Testis (tissue), 3 donors: Measurements from ENCODE around the gene CTBP1. TPM values are rescaled to one million over a fixed set of nuclear protein-coding genes. Genes with fewer than 3 reads are reported as not detected.

Experiments used
- DNase-seq: peaks from one replicate; pipeline ENCODE4 v3.0.0-alpha.2; 2019
- H3K27ac ChIP-seq, 2 donors: fragments of 200-600 bp; sonication (generic); one replicate each; pipeline ENCODE4 v1.5.1; 2019
- H3K27me3 ChIP-seq: fragments of 200-600 bp; sonication (generic); one replicate; pipeline ENCODE4 v1.5.1; 2019
- H3K36me3 ChIP-seq: fragments of 200-600 bp; sonication (generic); one replicate; pipeline ENCODE4 v1.5.1; 2017; ENCODE audit warnings: low read depth; ENCODE audit errors: missing control alignments
- H3K4me1 ChIP-seq: fragments of 200-600 bp; sonication (generic); one replicate; pipeline ENCODE4 v1.5.1; 2019
- H3K4me3 ChIP-seq, 2 donors: fragments of 200-600 bp; sonication (generic); one replicate each; pipeline ENCODE4 v1.5.1; 2017 to 2019
- H3K9me3 ChIP-seq: fragments of 200-600 bp; sonication (generic); one replicate; pipeline ENCODE4 v1.5.1; 2017
- POLR2A ChIP-seq: fragments of 450-650 bp; IDR thresholded peaks from one replicate; pipeline ENCODE4 v1.6.1; 2017; ENCODE audit warnings: antibody characterized with exemption, mild to moderate bottlenecking, moderate library complexity
- WGBS, 2 donors: methylation state at CpG; one replicate each; pipeline ENCODE4 v1.1.5; 2018; 5-methylcytosine and 5-hydroxymethylcytosine counted together
- intact Hi-C: fragments of 100-400 bp; cut with DNase I; formaldehyde crosslinking; loops from one replicate; pipeline ENCODE4 v1.15.1; 2023; ENCODE audit warnings: low total_unique reads
- polyA plus RNA-seq: library from polyadenylated mRNA; stranded (reverse); fragments of 350-450 nt; fragmentation: Illumina TruSeq; extraction: RNeasy Lipid Tissue Mini Kit (QIAGEN cat#74804); gene quantifications from one replicate; pipeline ENCODE4 v1.2.3, GENCODE V29; 2014; ENCODE audit warnings: low read depth, low replicate concordance; ENCODE audit not compliant: insufficient read depth
- total RNA-seq, 2 donors: library from RNA; depleted of rRNA; stranded (reverse); fragments of >200 nt; gene quantifications; one replicate each; pipeline ENCODE4 v1.2.3, GENCODE V29; 2016
- TF ChIP-seq, protein P1 (sequence below), 3 experiments: fragments of 450-650 bp in 2 of 3; fragments of 200-600 bp in 1 of 3; sonication (generic) in 1 of 3; IDR thresholded peaks; one replicate each; pipeline ENCODE4 v1.5.1; 2016 to 2019; ENCODE audit warnings: antibody characterized with exemption in 3 of 3, mild to moderate bottlenecking in 2 of 3, moderate library complexity in 1 of 3

CTBP1 gene
- total and polyA plus RNA-seq, 3 donors from 2014 or later, result 72.6 to 245 (median 240) TPM

DNA sequence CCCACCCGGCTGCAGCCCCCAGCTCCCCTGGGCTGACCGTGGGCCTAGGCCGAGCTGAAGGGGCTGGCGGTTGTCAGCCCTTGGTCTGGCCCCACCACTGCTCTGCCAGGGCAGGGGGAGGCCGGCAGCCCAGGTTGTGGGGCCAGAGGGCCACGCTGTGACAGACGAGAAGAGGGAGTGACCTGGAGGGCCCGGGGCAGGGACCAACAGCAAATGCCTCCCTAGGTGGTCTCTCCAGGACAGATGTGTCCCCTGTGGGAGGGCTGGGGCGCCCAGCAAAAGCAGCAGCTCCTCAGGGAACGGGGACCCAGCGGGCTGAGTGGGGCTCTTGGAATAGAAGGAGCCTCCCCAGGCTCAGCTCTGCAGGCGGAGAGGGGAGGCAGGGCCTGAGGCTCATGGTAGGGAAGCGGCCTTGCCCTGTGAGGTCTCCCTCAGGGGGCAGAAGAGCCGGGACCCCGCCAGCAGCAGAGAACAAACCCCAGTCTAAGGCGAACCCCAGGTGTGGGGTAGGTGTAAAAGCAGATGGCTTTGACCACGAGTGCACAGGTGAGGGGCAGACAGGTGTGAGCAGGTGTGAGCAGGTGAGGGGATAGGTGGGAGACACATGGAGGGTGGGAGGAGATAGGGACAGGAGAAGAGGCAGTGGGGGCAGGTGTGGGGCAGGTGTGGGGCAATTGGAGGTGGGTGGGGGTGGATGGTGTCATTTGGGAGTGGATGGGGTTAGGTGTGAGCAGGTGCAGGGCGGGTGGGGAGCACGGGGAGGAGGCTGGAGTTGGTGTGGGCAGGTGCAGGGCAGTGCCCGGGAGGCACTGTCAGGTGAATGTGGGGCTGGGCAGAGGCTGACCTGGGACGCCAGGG lies 42.4 kb downstream of the CTBP1 start:
- Histone ChIP-seq H3K4me1 (peaks cover 39% of the 10 kb centered on the region), H3K36me3 (no peaks in the 10 kb centered on the region), H3K27me3 (no peaks in the 10 kb centered on the region), H3K27ac (no peak overlapping the region), H3K9me3 (no peaks in the 10 kb centered on the region), H3K4me3 (no peak overlapping the region)
- 90 to 96% methylated on average over 15 to 17 of the region's 21 CpGs for WGBS, 2 donors
- TF ChIP-seq POLR2A, result no peak
- TF ChIP-seq, protein P1, sequence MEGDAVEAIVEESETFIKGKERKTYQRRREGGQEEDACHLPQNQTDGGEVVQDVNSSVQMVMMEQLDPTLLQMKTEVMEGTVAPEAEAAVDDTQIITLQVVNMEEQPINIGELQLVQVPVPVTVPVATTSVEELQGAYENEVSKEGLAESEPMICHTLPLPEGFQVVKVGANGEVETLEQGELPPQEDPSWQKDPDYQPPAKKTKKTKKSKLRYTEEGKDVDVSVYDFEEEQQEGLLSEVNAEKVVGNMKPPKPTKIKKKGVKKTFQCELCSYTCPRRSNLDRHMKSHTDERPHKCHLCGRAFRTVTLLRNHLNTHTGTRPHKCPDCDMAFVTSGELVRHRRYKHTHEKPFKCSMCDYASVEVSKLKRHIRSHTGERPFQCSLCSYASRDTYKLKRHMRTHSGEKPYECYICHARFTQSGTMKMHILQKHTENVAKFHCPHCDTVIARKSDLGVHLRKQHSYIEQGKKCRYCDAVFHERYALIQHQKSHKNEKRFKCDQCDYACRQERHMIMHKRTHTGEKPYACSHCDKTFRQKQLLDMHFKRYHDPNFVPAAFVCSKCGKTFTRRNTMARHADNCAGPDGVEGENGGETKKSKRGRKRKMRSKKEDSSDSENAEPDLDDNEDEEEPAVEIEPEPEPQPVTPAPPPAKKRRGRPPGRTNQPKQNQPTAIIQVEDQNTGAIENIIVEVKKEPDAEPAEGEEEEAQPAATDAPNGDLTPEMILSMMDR (IDR thresholded peaks at IDR 0.05), result no peak
- intact Hi-C loops, result no loop called here
- no peak for DNase-seq

DNA sequence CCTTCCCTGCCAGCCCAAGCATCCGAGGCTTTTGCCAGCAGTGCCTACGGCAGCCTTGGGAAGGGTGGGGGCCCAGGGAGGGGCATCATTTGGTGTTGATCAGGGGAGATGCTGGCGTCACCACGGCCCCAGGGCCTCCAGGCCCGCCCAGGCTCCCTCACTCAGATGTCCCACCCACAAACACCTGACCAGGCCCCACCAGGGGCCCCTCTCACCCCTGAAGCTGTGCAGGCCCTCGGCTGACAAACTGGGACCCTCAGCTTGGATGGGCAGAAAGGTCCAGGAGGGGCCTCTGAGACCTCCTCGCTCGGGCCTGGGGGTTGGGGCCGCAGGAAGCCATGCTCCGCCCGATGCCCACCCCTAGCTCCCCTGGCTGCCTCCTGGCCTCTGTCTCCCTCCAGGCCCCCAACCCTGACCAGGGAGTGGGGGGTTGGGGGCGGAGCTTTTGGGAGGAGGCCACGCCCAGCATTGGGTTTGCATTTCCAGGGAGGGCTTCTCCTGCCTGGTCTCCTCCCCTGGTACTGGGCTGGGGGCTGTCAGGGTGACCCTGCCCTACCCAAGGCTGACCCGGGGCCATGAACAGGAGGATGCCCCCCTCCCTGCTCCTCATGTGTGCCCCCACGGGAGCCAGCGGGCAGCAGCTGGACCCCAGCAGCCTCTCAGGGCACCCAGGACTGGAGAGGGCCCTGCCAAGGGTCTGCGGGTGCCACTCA lies 43.2 kb downstream of the CTBP1 start:
- no peaks in the 10 kb centered on the region for H3K27me3 ChIP-seq
- TF ChIP-seq, protein P1 (IDR thresholded peaks at IDR 0.05), result no peak
- no peak for TF ChIP-seq POLR2A
- no peak overlapping the region for H3K4me3 ChIP-seq
- intact Hi-C loops, result no loop called here
- no peak for DNase-seq
- H3K9me3 ChIP-seq, result no peaks in the 10 kb centered on the region
- no peaks in the 10 kb centered on the region for H3K36me3 ChIP-seq
- 89 to 100% methylated on average over 3 to 12 of the region's 17 CpGs for WGBS, 2 donors
- peaks cover 34% of the 10 kb centered on the region for H3K4me1 ChIP-seq
- no peak overlapping the region for H3K27ac ChIP-seq

DNA sequence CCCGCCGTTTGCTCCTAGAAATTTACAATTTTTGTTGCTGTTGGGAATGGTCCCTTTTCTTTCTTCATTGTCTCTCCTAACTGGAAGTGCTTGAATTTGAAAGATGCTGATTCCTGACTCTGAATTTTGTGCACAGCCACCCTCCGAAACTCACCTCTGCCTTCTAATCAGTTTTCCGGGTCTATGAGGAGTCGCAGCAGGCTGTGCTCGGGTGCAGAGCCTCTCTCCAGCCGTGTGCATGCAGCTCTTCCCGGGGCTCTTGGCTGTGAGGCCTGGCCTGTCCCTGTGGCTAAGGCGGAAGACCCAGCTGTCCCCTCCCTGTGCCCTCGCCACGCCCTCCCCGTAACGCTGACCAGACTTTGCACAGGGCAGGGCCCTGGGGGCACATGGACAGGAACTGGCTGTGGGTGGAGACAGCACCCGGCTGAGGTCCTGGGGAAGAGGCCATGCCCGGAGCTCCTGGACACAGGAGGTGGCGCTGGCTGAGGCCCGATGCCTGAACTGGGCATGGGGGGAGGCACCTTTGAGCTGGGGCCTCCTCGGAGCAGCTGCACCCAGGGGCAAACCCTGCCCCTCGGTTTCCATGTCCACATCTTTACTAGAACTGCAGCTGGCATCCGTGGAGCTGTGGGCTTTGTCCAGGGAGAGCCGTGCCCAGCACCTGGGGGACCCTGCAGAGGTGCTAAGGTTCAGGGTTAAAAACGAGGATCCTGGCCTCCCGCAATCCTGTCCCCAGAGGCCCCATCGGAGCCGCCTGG lies 43.9 kb downstream of the CTBP1 start:
- TF ChIP-seq POLR2A, result no peak
- TF ChIP-seq, protein P1 (IDR thresholded peaks at IDR 0.05), result no peak
- H3K27me3 ChIP-seq, result no peaks in the 10 kb centered on the region
- intact Hi-C loops, result no loop called here
- no peaks in the 10 kb centered on the region for H3K9me3 ChIP-seq
- no peak overlapping the region for H3K27ac ChIP-seq
- 90 to 93% methylated on average over 8 to 25 of the region's 25 CpGs for WGBS, 2 donors
- H3K4me3 ChIP-seq, result no peak overlapping the region
- H3K36me3 ChIP-seq, result no peaks in the 10 kb centered on the region
- peaks cover 27% of the 10 kb centered on the region for H3K4me1 ChIP-seq
- peak; percentile 12 for DNase-seq

DNA sequence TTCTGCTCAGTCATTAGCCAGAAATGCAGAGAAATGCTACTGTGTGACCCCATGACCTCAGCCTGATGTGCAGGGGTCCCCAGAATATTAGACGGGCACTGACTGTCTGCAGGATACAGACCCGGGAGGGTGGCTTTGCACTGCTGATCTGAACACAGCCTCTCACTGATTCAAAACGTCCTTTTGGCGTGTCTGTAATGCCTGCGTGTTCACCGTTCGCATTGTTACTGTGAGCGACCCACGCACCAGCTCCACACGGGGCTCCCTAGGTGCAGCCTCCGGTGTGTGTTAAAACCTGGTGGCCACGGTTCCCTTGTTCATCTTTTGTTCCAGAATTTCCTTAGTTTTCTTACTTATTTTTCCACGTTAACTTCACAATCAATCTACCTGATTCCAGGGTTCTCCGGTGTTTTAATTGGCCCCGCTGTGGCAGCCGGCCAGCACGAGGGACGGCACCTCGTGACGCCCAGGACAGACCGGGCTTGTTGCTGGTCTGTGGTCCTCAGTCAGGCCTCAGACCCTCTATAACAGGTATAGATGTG lies 44.6 kb downstream of the CTBP1 start:
- Histone ChIP-seq H3K4me1 (peaks cover 20% of the 10 kb centered on the region), H3K36me3 (no peaks in the 10 kb centered on the region), H3K4me3 (no peak overlapping the region), H3K27me3 (no peaks in the 10 kb centered on the region), H3K27ac (no peak overlapping the region), H3K9me3 (no peaks in the 10 kb centered on the region)
- no peak for TF ChIP-seq POLR2A
- TF ChIP-seq, protein P1 (IDR thresholded peaks at IDR 0.05), result no peak
- peak; percentile 12 for DNase-seq
- WGBS, 2 donors, result 90 to 95% methylated on average over 21 of the region's 21 CpGs
- intact Hi-C loops, result no loop called here
